Stimulated activated CD4-positive, alpha-beta T cell treated with anti-CD3 and anti-CD28 coated beads, TNF-alpha, amount 100 ng/mL, for 4 hours (primary cell): ENCODE measurements around the gene PAPSS1.
"Not testable (repeated sequence)": the region's sequence is repeated elsewhere in the genome, so short reads cannot be mapped to it uniquely, and the experiment has no call there.

Experiments
- DNase-seq, 3 experiments: peaks; one replicate each; pipeline ENCODE4 v3.0.0-alpha.2; 2020; ENCODE audit warnings: low read depth in 3 of 3

PAPSS1 gene

DNA sequence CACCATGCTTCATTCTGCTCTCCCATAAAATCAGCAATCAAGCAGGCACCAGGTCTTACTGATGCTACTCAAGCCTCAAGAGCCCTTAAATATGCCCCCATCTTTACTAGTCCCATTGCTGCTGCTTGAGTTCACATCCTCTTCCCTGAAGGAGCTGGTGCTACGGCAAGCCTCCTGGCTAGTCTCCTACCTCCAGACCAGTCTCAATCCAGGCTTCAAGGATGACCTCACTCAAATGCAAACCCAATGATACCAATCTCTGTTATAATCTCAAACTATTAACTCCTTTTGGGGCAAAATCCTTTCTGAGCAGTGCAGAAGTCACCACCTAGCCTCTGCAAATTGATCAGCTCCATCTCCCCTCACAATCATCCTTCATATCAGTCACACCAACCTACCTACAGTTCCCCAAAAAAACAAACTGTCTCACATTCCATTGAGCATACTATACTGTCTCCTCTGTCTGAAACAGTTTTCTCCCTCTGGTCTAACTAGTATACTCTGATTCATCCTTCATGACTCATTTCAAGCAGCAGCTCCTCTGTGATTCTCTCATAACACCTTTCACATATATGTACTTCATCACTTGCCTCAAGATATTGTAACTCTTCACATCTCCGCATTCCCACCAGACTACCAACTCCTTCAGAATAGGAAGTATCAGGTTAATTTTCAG is 30.0 kb downstream of the PAPSS1 start:
- no peak for DNase-seq

DNA sequence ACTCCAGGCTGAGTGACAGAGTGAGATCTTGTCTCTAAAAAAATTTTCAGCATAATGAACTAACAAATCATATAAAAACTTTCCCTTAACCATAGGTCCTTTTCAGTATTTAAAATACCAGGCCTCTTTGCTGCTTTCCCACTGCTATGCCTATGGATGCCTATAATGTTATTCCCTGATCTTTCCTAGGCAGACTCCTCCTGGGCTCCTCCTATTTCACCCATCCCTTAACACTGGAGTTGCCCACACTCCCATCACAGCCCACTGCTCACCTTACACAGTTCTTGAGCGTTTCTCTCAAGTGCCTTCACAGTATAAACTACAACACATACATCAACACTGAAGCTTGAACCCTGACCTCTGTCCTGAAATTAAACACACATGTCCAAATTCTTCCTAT is 31.6 kb downstream of the PAPSS1 start:
- DNase-seq = no peak

DNA sequence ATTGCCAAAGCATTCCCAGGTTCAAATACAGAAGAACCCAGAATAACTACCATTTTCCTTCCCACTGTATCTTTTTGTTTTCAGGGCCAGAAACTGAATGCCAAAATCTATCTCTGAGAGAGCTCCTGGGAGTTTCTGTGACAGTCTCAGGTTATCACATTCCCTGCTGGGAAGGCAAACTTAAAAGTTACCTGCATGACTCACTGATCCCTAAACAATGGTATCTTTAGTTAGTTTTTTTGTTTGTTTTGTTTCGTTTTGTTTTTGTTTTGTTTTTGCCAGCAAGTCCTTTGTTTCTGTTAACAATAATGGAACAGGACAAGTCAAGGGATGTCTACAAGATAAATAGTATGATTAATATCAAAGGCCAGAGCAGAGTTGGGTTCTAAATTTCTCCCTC is 34.3 kb downstream of the PAPSS1 start:
- DNase-seq = no peak

DNA sequence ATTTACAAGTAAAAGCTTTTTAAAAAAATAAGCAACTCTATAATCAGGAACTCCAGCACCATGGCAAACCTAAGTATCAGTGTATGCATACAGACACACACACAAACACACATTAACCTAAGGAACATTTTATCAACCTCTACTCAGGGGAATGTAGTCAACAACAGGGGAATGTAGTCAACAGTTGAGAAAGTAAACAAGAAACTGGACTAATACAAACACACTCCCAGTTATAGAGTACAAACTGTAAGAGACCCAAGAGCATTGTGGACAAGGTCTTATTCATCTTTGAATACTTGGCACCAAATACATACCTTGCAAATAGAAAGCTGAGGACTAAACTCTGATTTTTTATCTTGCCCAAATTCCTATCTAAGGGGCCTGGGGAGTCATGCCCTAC is 36.2 kb downstream of the PAPSS1 start:
- DNase-seq = no peak

DNA sequence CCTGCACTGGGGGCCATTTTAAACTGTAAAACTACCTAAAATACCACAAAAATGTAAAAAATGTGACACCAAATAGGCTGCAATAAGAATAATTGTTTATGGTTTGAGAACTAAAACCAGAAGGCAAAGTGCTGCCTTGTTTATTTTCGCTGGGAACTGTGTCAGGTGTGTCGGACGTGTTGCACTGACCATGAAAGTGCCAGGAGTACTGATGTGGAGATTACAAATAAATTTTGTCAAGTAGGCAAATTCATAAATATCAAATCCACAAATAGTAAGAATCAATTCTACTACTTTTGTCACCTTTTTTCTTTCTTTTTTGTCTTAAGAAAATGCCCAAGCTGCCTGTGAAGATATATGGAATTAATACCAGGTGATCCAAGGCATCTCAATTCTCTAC is 37.7 kb downstream of the PAPSS1 start:
- DNase-seq = no peak

DNA sequence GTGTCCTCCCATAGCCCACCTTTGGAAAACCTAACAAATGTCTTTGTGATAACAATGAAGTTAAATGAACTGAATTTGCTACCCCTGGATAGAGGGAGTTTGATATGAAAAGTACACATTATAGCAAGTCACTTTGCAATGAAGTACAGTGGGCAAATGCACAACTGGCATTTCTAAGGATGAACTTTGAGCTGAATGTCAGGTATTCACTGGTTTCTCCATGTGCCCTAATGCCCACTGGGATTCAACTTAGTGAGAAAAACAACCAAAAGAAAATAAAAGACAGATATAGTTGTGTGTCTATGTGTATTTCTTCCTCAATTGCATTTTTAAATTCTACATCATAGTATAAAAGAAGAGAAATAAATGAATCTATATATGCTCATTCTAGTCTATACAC is 51.0 kb downstream of the PAPSS1 start:
- no peak for DNase-seq

DNA sequence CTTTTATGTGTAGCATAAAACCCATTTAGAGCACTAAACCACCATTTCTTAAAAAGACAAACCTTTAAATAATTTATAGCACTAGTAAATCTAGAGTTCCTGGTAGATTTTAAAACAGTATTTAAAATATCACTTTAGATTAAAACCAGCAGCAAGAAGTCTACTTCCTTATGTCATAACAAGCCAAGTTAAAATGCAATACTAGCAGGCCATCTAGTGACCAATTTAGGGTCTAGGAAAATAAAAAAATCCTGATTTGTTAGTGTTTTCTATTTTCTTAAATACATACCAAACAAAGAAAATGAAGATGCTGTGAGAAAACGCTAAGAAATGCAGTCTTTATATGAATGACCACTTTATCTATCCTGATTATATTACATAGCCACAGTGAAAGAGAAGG is 53.9 kb downstream of the PAPSS1 start:
- DNase-seq = no peak

DNA sequence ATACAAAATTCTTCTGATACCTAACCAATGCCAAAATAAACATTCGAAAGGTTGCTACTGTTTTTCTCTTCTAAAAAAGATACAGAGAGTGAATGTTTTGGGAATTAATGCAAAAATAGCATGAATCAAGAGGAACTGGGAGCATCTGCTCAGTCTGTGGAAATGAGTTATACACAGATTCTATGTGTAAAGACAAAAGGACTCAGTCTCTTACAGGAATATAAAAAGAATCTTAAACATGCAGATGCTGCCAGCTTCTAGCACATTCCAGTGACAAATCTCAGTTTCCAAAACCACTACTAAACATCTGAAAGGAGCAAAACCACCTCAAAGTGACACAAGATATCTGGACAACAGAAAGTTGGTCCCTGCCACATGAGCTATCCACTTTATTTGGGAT is 55.0 kb downstream of the PAPSS1 start:
- DNase-seq = no peak

DNA sequence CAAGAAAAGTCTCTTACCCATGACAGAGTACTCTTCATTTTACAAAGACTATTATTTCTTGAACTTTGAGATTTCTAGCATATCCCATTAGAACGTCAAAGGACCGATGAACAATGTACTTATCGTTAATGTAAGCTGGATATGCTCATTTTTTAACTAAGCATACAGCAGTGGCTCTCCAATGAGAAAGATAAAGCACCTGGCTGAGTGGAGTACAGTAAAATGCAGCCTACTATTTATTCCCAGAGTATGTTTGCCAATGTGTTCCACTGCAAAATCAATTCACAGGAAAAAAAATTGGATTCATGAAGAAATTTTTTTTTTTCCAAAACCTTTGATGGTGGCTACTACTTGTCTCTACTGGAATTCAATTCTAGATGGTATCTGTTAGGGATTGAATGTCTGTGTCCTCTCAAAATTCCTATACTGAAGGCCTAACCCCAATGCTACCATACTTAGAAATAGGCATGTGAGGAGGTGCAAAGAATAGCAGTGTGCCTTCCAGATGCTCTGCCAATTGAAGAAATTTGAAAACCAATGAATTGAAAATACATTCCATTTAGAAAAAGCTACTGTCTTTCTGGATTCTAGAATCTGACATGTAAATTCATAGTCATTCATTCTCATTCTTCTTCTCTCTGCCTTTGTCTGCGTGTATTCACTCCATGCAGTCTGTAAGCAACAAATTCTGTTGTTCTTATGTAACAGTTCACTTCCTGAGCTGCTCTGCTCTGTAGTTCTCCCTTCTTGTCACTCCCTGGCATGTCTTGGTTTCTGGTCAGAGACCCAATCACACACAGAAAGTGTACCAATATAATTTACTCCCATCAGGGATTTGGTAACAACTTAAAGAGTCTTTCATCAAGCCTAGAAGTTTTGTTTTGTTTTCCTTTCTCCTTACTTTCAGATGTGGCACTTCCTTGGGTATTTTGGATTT is 61.4 kb downstream of the PAPSS1 start:
- no peak for DNase-seq

DNA sequence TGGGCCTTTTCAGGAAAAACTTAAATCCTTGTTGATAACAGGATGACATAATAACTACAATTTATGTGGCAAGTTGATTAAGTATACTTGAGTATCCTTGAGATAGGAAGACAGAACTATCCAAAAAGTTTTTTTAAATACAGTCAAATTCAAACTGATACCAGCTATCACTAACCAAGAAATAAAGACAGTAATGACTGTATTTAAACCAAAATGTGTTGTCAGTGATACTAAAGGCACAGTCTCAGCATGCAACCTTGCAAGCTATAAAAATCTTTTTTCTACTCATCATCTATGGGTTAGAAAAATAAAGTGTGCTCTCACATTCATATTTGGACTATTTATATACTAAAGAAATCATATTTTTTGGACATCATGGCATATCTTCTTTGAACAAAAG is 64.7 kb downstream of the PAPSS1 start:
- no peak for DNase-seq

DNA sequence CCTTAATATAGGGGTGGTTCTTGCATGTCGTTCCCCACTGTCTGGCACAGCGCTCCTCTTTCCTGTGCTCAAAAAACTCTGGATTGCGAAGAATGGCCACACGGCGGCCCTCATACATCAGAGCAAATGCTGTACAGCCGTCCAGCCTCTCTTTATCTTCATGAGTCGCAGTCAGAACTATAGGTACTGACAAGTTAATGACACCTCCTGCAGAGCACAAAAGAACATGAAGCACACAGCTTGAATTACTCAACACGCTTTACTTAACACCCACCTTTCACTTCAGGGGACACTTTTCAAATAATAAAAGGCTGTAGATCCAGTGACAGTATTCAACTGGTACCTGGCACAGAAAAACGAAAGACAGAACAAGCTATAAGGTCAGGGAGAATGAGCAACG is 65.3 kb downstream of the PAPSS1 start:
- DNase-seq = no peak

DNA sequence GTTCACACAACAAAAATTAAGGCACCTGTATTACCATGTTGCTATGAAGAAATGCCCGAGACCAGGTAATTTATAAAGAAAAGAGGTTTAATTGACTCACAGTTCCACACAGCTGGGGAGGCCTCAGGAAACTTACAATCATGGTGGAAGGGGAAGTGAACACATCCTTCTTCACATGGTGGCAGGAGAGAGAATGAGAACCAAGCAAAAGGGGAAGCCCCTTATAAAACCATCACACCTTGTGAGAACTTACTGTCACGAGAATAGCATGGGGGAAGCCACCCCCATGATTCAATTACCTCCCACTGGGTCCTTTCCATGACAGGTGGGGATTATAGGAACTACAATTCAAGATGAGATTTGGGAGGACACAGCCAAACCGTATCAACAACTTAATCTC is 68.6 kb downstream of the PAPSS1 start:
- DNase-seq = not testable (repeated sequence)

DNA sequence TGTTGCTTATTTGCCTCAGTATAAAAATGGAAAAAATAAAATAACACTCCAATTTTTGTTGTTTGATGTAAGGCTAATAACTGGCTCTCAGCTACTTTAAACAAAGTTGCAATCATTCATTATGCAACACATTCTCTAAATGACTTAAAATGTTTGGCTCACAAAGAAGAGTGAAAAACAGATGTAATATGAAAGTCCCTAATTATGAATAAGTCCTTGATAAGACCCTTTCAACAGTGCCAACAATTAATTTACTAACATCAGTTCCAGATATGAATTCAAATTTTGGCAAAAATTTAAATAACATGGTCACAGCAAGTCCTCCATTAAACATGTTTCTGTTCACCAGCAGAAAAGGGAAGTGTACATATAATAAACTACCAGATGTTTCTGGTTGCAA is 69.8 kb downstream of the PAPSS1 start:
- DNase-seq = no peak

DNA sequence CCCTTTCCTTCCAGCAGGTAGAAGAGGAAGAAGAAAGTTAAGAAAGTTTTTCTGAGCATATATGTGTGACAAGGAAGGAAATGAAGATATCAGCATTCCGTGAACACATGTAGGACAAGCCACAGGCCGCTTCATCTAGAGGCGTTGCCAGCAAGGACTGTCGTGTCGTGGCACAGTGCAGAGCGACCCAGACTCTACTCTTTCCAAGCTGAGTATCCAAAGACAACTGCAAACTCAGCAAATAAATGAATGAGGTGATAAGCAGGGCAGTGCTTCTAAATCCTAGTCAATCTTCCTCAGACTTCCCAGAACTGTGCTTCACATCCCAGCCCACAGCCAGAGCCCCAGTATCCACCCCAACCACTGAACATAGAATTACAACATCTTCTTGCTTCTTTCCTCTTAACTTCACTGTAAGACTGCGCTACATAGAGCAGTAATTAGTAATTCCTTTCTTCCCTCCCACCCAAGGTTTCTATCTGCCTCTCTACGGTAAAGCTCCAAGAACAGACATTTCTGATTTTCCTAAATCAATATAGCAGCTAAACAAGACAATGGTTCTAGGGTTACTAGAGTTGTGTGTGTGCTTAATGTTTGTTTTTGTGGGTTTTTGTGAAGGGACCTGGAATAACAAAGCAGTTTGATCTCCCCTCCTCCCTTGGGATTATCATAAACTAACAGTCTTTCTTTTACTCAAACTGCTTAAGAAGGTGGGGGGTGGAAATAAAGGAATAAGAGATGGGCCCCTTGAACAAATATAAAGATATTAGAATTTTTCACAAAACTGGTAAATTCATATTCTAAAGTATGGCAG is 71.6 kb downstream of the PAPSS1 start:
- no peak for DNase-seq

DNA sequence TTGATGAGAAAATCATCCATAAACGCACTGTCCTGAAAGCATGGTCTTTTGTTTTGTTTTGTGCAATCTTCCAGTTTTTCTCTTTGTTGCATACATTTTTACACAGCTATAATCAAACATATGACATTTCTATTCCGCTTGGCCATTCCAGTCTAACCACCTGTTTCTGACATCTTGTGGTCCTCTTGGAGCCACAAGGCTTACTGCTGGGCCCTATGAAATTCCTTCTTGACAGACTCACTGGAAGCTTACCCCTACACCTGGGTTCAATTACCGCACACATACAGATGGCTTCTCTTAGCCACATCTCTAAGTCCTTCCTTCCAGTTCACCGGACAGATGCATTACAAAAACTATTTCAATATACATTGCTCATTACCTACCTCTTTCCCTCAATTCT is 72.4 kb downstream of the PAPSS1 start:
- no peak for DNase-seq

DNA sequence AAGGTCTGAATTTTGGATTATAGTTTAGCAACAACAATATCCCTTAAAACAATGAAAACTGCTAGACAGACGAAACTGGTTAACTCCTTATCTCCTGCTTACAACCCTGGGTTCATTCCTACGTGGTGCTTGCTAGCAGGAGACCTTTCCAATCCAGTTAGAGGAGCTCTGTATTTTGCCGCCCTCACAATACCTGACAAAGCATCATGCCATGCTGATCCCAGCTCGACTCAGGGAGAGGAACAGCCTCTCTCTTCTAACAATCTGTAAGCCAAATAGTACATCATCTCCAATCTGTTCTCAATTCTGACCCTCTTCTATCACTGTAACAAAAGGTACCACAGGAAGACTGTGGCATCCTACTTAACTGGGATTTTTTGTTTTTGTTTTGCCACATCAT is 74.4 kb downstream of the PAPSS1 start:
- DNase-seq = no peak

DNA sequence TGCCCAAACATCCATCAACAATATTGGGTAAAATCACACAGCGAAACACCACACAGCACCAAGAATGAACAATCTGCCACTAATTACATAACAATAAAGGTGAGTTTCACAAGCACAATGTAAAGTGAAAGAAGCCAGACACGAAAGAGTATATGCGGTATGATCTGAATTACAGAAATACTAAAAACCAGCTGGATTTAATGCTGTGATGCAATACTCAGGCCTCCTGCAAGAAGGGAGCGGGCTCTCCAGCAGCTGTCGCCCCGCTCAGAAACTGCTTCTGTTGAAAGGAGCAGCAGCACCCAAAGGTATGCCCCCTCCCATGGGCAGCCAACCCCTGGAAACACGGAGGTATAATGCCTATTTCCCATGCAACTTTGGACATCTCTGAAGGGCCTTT is 77.0 kb downstream of the PAPSS1 start:
- no peak for DNase-seq

DNA sequence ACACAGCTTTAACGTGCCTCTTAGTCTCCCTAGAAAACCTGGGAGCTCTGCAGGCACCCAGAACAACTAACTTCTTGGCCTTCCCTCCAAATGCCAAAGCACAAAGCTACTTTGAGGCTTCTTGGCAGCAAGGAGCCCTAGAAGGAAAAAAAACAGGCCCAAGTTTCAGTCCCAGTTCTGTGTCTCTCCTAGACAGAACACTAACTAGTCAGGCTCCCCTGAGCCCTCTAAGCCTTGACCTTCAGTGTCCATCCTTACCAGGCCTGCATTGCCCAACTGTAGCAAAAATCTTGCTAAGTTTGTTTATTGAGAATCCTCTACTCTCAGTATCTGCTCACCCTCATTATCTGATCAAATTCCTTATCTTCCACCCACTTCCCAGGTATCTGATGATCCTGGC is 79.2 kb downstream of the PAPSS1 start:
- DNase-seq = no peak

DNA sequence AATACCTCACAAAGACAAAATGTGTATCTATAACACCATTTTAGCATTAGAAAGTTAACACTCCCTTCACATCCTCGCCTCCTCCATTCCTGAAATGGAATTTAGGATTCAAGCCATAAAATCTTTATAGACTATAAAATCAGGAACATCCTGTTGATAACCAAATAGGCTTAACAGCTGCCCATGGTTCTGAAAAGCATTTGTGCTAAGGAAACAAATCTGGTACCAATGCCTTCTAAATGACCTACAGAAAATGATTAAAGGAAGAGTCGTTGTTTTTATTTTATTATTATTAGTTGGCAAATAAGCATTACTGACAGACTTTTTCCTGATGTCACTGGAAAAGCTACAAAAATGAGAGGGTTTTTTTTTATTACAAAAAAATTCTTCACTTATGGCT is 79.8 kb downstream of the PAPSS1 start:
- no peak for DNase-seq

DNA sequence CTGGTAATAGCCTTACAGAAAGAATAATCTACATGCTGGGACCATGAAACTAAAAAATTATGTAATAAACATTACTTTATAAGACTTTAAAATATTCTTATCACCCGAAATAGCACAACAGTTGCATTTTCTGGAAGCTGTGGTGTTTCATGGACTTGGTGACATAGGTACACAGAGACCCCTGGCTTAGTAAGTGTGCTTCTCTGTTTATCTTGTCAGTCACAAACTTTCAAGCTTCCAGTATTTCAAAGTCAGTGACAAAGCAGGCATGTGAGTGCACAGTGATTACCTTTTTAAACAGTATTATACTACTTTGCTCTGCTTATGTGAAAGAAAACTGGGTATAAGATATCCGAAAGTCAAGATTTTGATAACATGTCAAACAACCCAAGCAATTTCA is 84.3 kb downstream of the PAPSS1 start:
- DNase-seq = no peak

DNA sequence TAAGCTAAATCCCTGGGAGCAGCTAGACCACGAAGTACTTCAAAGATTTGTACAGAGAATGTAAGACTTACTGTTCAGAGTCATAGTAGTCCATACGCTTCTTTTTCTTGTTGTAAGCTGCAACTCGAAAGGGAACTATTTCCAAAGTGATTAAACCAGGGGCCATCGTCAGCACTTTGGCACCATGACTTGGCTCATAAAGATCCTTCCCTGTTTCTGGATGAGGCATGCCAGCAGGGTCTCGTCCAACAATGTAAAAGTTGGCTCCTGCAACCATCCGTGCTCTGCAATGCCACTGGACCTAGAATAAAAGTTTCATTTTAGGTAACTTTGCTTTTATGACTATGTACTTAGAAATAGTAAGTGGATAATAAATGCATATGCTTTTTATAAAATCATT is 88.5 kb downstream of the PAPSS1 start:
- DNase-seq = no peak

DNA sequence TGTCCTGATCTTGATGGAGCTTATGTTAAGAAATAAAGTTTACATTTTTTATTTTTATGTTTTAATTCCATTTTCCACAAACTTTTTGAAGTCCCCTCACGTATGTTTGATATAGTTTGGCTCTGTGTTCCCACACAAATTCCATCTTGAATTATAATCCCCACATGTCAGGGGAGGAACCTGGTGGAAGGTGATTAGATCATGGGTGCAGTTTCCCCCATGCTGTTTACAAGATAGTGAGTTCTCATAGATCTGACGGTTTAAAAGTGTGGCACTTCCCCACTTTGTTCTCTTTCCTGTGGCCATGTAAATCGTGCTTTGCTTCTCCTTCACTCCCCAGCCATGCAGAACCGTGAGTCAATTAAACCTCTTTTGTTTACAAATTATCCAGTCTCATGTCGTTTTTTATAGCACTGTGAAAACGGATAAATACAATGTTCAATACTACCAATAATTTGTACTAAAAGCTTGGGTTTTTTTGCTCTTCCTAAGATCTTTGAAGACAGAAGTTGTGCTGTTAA is 89.8 kb downstream of the PAPSS1 start:
- no peak for DNase-seq
